HG02981 (cell line): ENCODE data around the gene ARAP1.

Source experiments
- ATAC-seq: cut with Tn5 transposase; IDR thresholded peaks from one replicate; pipeline ENCODE4 v1.9.1; 2021; ENCODE audit warnings: mild to moderate bottlenecking, moderate library complexity; ENCODE audit not compliant: unreplicated experiment

The ARAP1 gene

GRCh38 chr11:72764503-72764902 is 12.3 kb upstream of the ARAP1 start:
- ATAC-seq: no peak

GRCh38 chr11:72763823-72764222 is 11.6 kb upstream of the ARAP1 start:
- ATAC-seq: no peak

GRCh38 chr11:72762641-72763304 is 10.6 kb upstream of the ARAP1 start:
- ATAC-seq: peak; percentile 65

GRCh38 chr11:72760539-72761405 is 8.6 kb upstream of the ARAP1 start:
- ATAC-seq: no peak

GRCh38 chr11:72759468-72759985 is 7.3 kb upstream of the ARAP1 start:
- no peak for ATAC-seq

- no peak for ATAC-seq
Observed at GRCh38 chr11:72758690-72759389, 6.6 kb upstream of the ARAP1 start.

GRCh38 chr11:72758304-72758689 is 6.1 kb upstream of the ARAP1 start:
- no peak for ATAC-seq

GRCh38 chr11:72755713-72756285 is 3.6 kb upstream of the ARAP1 start:
- no peak for ATAC-seq

GRCh38 chr11:72754544-72755155 is 2.4 kb upstream of the ARAP1 start:
- ATAC-seq: no peak

- ATAC-seq: no peak
Observed at GRCh38 chr11:72754149-72754543, 1.9 kb upstream of the ARAP1 start.

- no peak for ATAC-seq
Observed at GRCh38 chr11:72753341-72754148, 1.3 kb upstream of the ARAP1 start.

GRCh38 chr11:72751116-72752087 is 806 bp downstream of the ARAP1 start:
- ATAC-seq: no peak

- ATAC-seq: no peak
Observed at GRCh38 chr11:72750556-72751115, 1.6 kb downstream of the ARAP1 start.

- ATAC-seq: no peak
Observed at GRCh38 chr11:72750086-72750485, 2.1 kb downstream of the ARAP1 start.

GRCh38 chr11:72747289-72747855 is 4.8 kb downstream of the ARAP1 start:
- no peak for ATAC-seq

GRCh38 chr11:72746821-72747220 is 5.4 kb downstream of the ARAP1 start:
- no peak for ATAC-seq

GRCh38 chr11:72745925-72746550 is 6.2 kb downstream of the ARAP1 start:
- no peak for ATAC-seq

GRCh38 chr11:72745511-72745910 is 6.7 kb downstream of the ARAP1 start:
- no peak for ATAC-seq
